Gastrocnemius medialis (tissue), 4 donors: ENCODE data around the gene CLEC11A.

Experiments used
- CTCF ChIP-seq, 5 experiments: fragments of 450-650 bp in 3 of 5; fragments of 200-600 bp in 2 of 5; sonication (generic) in 2 of 5; IDR thresholded peaks in 4 of 5; conservative IDR thresholded peaks in 1 of 5; 1 replicate in 4 of 5; 2 replicates in 1 of 5; pipeline ENCODE4 v1.5.1; 2016 to 2019; ENCODE audit warnings: antibody characterized with exemption in 5 of 5, mild to moderate bottlenecking in 3 of 5, moderate library complexity in 3 of 5
- POLR2A ChIP-seq, 2 donors: fragments of 450-650 bp; IDR thresholded peaks; one replicate each; pipeline ENCODE4 v1.6.1; 2017; ENCODE audit warnings: antibody characterized with exemption in 2 of 2, mild to moderate bottlenecking in 2 of 2, moderate library complexity in 2 of 2

GRCh38 chr19:50750010-50750409, 26.8 kb downstream of the CLEC11A start:
- TF ChIP-seq CTCF (IDR thresholded peaks at IDR 0.05 in 4 of 5, conservative IDR thresholded peaks at IDR 0.05 in 1 of 5) (no peak), POLR2A (IDR thresholded peaks at IDR 0.05) (no peak)
